ENCODE measurements around the gene THAP7. TPM values are rescaled to one million over a fixed set of nuclear protein-coding genes. Genes with fewer than 3 reads are reported as not detected.

Gene THAP7
- total RNA-seq, 1 experiment from 2014 or later = 24.6 TPM

- H2AFZ ChIP-seq (ENCODE audit: low read length) = no peak overlapping the region
- no peak overlapping the region for H3K4me3 Mint-ChIP-seq
These were observed 27.6 kb upstream of the THAP7 start for GRCh38 chr22:21029486-21030025.

More at GRCh38 chr22:21029486-21030025, 27.6 kb upstream of the THAP7 start:
- Histone ChIP-seq H3K79me1 (ENCODE audit: insufficient read depth, low read depth, low read length, poor library complexity, severe bottlenecking) (no peaks in the 10 kb centered on the region), H3K23me2 (ENCODE audit: insufficient read length, low read depth, low read length, poor library complexity, severe bottlenecking) (no peaks in the 10 kb centered on the region), H3K14ac (ENCODE audit: insufficient read depth, low read length) (no peak overlapping the region), H2AK5ac (ENCODE audit: insufficient read length, low read length) (no peak overlapping the region), H3K4ac (ENCODE audit: low read depth, low read length) (no peak overlapping the region), H4K5ac (ENCODE audit: insufficient read length, low read depth, low read length) (no peak overlapping the region), H3K56ac (ENCODE audit: insufficient read length, low read depth, low read length) (no peak overlapping the region), H2BK12ac (ENCODE audit: insufficient read length, low read depth, low read length) (no peak overlapping the region), H3K79me2 (ENCODE audit: insufficient read depth, low read length) (no peaks in the 10 kb centered on the region), H3K18ac (ENCODE audit: insufficient read length, low read depth, low read length) (no peak overlapping the region), H3T11ph (ENCODE audit: low read length) (no peak overlapping the region), H3K23ac (ENCODE audit: insufficient read length, low read depth, low read length) (no peak overlapping the region), H3K4me2 (ENCODE audit: insufficient read depth, insufficient read length, low read length) (no peak overlapping the region), H3K9ac (ENCODE audit: extremely low read depth, insufficient read length, low read length) (no peak overlapping the region), H3K4me1 (ENCODE audit: insufficient read depth, low read length) (no peaks in the 10 kb centered on the region; the same call in 1 of the 2 replicates), H2BK15ac (ENCODE audit: low read depth, low read length) (no peak overlapping the region), H3K27ac (ENCODE audit: insufficient read length, low read depth, low read length) (no peak overlapping the region), H2BK120ac (ENCODE audit: low read depth, low read length, poor library complexity, severe bottlenecking) (no peak overlapping the region), H4K20me1 (ENCODE audit: control insufficient read depth, insufficient read depth, insufficient read length) (no peaks in the 10 kb centered on the region), H4K8ac (replicated peaks; ENCODE audit: insufficient read length, low read depth, low read length) (no peak overlapping the region), H2BK5ac (ENCODE audit: insufficient read length, low read length) (no peak overlapping the region), H3K9me3 (ENCODE audit: control insufficient read depth, low read depth, low read length) (no peaks in the 10 kb centered on the region), H2BK20ac (ENCODE audit: low read depth, low read length, poor library complexity, severe bottlenecking) (no peak overlapping the region), H3K27me3 (ENCODE audit: insufficient read depth, low read length) (peaks cover 3% of the 10 kb centered on the region; the same call in 1 of the 2 replicates), H4K91ac (ENCODE audit: insufficient read length, low read depth, low read length) (no peak overlapping the region)
- H3K36me3 Mint-ChIP-seq (ENCODE audit: insufficient read depth in 1 of 3, low read depth in 3 of 3) = no peaks in the 10 kb centered on the region
- no peaks in the 10 kb centered on the region for H3K9me3 Mint-ChIP-seq
- DNase-seq = peak; percentile 24
- H3K4me1 Mint-ChIP-seq = peaks cover 10 to 24% of the 10 kb centered on the region in 2 experiments
- H3K27ac Mint-ChIP-seq = no peak overlapping the region; a peak in 2 of 7 replicates
- WGBS (ENCODE audit: extremely low coverage, insufficient read length, low lambda C conversion rate) = no CpG with 5 or more reads among the region's 12 CpGs
- TF ChIP-seq, protein P1, sequence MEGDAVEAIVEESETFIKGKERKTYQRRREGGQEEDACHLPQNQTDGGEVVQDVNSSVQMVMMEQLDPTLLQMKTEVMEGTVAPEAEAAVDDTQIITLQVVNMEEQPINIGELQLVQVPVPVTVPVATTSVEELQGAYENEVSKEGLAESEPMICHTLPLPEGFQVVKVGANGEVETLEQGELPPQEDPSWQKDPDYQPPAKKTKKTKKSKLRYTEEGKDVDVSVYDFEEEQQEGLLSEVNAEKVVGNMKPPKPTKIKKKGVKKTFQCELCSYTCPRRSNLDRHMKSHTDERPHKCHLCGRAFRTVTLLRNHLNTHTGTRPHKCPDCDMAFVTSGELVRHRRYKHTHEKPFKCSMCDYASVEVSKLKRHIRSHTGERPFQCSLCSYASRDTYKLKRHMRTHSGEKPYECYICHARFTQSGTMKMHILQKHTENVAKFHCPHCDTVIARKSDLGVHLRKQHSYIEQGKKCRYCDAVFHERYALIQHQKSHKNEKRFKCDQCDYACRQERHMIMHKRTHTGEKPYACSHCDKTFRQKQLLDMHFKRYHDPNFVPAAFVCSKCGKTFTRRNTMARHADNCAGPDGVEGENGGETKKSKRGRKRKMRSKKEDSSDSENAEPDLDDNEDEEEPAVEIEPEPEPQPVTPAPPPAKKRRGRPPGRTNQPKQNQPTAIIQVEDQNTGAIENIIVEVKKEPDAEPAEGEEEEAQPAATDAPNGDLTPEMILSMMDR (conservative IDR thresholded peaks at IDR 0.05) = no peak
- H3K27me3 Mint-ChIP-seq (ENCODE audit: low read depth) = peaks cover 43% of the 10 kb centered on the region

All from H9 (cell line).